ENCODE data around the gene INTS4.
"Not testable (repeated sequence)": the region's sequence is repeated elsewhere in the genome, so short reads cannot be mapped to it uniquely, and the experiment has no call there.

INTS4 gene

DNA sequence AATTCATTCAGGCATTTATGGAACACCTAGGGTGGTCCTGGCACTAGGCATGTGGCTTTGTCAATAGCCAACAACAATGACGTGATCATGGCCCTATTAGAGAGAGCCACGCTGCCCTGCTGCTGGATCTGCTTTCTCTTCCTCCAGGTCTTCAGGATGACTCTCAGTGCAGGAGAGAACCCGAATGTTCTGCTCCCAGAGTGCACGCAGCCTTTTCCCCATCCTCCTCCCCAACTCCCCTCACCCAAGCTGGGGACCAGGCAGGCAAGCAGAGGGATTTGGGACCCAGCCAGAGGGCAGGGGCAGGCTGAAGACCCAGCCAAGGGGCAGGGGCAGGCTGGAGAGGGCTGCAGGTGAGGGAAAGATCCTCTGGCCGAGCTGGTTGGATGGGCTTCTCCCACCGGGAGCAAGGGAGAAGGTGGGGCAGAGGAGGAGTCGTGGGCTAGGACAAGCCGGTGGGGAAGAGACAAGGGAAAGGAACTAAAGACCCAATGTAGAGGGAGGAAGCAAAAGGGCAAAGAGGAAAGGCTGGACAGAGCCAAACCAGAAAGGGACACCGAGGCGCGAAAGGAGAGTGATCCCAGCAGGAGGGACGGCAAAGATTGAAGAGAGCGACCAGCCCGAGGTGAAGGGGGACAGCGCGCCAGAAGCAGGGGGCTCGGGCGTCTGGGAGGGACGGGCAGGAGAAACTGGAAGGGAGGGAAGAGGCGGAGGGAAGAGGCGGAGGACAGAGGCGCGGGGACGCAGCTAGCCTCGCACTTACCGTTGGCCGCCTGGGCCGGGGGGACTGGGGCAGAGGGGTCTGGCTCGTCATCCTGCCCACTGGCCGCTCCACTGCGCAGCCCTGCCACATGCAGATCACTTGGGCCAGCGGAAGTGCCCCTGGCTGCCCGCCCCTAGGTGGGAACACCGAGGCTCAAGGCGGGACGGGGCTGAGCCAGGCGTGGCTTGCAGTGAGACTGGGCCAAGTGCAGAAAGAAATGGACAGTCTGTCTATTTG is 28.2 kb upstream of the INTS4 start, which contains the start of gene KCTD14:
Gene KCTD14 (minus strand): TSS at position 880 of the 1,000 bp plus-strand sequence. CDS start 27 bp downstream, at position 853.
- no peak for DNase-seq (ENCODE audit: low spot score)

DNA sequence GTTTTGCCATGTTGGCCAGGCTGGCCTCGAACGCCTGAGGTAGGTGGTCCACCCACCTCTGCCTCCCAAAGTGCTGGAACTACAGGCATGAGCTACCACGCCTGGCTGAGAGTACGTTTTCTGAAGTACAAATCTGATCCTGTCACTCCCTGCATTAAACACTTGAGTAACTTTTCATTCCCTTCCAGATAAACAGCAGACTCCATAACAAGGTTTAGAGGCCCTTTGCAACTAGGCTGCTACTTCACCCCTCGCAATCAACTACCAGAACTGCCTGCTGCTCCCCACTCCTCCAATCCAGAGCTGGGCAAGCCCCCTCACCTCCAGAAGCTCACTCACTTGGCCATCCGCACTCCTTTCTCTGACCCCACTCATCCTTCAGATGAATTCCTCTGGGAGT is 27.1 kb upstream of the INTS4 start:
- no peak for DNase-seq (ENCODE audit: low spot score)

GRCh38 chr11:78020246-78020645 is 25.8 kb upstream of the INTS4 start:
- no peak for DNase-seq (ENCODE audit: low spot score)

- DNase-seq (ENCODE audit: low spot score), result no peak
These were observed 25.3 kb upstream of the INTS4 start for GRCh38 chr11:78019808-78020207.

- DNase-seq (ENCODE audit: low spot score), result no peak
These were observed 21.4 kb upstream of the INTS4 start for GRCh38 chr11:78015878-78016277.

DNA sequence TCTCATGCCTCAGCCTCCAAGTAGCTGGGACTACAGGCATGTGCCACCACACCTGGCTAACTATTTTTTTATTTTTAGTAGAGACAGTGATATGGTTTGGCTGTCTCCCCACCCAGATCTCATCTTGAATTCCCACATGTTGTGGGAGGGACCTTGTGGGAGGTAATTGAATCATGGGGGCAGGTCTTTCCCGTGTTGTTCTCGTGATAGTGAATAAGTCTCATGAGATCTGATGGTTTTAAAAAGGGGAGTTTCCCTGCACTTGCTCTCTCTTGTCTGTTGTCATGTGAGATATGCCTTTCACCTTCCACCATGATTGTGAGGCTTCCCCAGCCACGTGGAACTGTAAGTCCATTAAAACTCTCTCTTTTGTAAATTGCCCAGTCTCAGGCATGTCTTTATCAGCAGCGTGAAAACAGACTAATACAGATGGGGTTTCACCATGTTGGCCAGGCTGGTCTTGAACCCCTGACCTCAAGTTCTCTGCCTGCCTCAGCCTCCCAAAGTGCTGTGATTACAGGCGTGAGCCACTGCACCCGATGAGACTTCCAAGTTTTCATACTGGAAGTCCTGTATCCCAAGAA is 20.6 kb upstream of the INTS4 start:
- not testable (repeated sequence) for DNase-seq (ENCODE audit: low spot score)

- no peak for DNase-seq (ENCODE audit: low spot score)
These were observed 16.8 kb upstream of the INTS4 start for GRCh38 chr11:78011301-78011700.

DNA sequence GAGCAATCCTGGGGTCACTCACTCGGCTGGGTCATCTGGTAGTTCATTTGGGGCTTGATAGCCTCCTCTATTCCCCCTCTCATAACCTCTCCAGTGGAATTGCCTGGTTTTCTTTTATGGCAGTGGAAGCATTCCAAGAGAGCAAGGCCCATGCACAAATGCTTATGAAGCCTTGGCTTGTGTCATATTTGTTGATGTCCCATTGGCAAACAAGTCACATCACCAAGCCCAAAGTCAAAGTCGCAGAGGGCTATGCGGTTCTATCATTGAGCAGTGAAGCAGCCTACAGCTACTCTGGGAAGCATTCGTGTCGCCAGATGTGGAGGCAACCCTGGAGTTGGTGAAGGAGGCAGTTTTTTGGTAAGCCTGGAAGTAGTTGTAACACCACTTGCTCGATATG is 16.3 kb upstream of the INTS4 start:
- no peak for DNase-seq (ENCODE audit: low spot score)

DNA sequence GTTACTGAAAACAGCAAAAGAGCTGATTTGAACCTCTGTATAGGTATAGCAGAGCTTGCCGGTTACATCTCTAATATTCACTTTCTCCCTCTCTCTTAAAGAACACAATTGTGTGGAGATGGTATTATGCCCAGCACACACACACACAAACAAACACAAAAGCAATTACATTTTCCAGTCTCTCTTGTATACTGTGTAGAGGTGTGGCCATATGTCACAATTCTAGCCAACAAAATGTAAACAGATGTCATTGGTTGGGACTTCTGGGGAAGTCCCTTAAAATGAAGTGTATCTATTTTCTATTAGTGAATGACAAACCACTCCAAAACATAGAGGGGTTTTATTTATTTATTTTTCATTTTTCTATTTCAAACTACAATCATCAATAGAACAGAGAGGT is 15.8 kb upstream of the INTS4 start:
- no peak for DNase-seq (ENCODE audit: low spot score)

- no peak for DNase-seq (ENCODE audit: low spot score)
These were observed 14.6 kb upstream of the INTS4 start for GRCh38 chr11:78009062-78009461.

- DNase-seq (ENCODE audit: low spot score), result peak; percentile 66
These were observed 5.7 kb upstream of the INTS4 start for GRCh38 chr11:78000193-78000592.

DNA sequence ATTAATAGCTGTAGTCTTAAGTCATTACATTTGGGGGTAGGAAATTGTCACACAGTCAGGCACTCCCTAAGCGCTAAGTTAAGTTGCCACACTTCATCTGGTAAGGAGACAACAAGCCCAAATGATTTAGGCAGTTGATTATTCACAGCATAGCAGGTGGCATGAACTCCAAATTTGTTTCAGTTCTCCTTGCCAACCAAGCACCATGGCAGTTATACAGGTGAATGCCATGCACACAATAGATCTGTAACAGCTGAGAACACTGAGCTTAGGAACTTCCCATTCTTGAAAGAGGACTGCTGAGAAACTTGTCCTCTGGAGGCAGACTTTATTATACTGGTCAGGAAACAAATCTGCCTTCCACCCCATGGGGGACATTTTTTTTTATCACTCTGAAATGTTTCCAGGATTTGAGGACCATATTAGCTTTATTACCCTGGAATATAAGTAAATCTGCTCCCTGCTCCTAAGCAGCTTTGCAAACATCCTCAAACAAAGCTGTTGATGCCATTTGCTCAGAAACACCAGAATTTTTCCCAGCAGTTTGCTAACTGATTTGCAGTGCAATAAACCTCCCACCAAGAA is 5.1 kb upstream of the INTS4 start:
- DNase-seq (ENCODE audit: low spot score), result no peak

GRCh38 chr11:77993902-77994301 is 566 bp downstream of the INTS4 start:
- no peak for DNase-seq (ENCODE audit: low spot score)

DNA sequence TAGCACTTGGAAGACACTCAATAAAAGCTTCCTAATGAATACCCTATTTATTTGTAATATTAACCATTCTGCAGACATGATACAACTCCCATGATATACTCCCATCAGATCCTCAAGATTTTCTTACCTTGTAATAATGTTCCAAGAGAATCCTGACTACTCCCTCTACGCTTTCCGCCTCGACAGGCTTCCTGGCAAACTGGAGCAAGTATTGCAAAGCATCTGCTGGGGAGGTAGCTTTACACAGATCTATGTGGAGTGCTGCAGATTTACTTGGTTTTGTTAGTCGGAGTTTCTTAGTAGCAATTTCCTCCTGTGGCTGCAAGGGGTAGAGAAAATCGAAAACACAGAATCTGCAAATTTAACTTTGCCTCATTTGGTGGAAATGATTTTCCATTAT is 3.5 kb downstream of the INTS4 start:
- no peak for DNase-seq (ENCODE audit: low spot score)

DNA sequence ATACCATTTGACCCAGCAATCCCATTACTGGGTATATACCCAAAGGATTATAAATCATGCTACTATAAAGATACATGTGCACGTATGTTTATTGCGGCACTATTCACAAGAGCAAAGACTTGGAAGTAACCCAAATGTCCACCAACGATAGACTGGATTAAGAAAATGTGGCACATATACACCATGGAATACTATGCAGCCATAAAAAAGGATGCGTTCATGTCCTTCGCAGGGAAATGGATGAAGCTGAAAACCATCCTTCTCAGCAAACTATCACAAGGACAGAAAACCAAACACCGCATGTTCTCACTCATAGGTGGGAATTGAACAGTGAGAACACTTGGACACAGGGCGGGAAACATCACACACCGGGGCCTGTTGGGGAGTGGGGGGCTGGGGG is 8.0 kb downstream of the INTS4 start:
- DNase-seq (ENCODE audit: low spot score), result not testable (repeated sequence)

DNA sequence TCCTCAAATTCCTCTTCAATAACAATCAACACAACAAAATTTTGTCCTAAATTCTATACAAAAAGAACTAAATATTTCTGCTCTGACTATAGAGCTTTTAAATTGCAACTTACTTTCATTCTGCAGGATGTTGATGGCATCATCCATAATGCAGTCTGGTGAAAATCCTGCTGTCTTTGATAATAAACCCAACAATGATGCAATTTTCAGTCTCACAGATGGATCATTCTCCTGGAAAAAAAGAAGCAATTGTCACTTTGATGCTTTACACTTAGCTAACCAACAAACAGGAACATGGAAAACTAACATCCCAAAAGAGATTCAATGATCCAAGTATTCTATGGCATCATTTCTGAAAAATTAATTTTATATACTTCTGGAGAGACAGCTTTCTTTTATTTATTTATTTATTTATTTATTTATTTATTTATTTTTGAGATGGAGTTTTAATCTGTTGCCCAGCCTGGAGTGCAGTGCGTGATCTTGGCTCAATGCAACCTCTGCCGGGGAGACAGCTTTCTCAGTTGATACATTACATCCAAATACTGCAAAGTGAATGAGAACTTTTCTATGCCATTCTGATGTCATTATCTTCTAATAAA is 13.0 kb downstream of the INTS4 start:
- no peak for DNase-seq (ENCODE audit: low spot score)

DNA sequence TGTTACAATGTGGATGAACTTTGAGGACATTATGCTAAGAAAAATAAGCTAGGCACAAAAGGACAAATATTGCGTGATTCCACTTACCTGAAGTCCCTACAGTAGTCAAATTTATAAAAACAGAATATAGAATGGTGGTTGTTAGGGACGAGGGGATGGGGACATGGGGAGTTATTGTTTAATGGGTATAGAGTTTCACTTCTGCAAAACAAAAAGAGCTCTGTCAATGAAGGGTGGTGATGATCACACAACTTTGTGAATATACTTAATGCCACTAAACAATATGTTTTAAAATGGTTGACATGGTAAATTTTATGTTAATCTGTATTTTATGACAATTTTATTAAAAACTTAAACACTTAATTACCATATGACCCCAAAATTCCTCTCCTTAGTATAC is 26.1 kb downstream of the INTS4 start:
- no peak for DNase-seq (ENCODE audit: low spot score)

GRCh38 chr11:77967753-77968152 is 26.7 kb downstream of the INTS4 start:
- DNase-seq (ENCODE audit: low spot score), result no peak

- no peak for DNase-seq (ENCODE audit: low spot score)
These were observed 27.3 kb downstream of the INTS4 start for GRCh38 chr11:77967121-77967520.

- peak; percentile 28 for DNase-seq (ENCODE audit: low spot score)
These were observed 28.1 kb downstream of the INTS4 start for GRCh38 chr11:77966338-77966737.

DNA sequence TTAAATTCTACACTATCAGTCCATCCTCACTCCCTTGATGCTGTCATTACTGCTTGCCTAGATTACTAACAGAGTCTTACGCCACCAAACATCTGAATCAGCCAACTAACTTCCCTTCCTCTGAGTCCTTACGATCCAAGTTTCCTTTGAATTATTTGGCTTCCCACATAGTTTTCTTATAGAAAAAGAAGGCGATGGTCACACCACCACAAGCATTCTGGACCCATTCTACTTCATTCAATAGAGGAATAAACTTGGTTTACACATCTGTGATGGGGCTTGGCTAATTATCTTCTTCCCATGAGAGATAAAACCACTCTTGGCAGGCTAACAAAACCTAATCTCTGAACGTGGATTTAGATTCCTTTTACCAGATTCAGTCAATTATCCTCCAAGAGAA is 35.0 kb downstream of the INTS4 start:
- DNase-seq (ENCODE audit: low spot score), result no peak

GRCh38 chr11:77958583-77959177 is 35.8 kb downstream of the INTS4 start:
- not testable (repeated sequence) for DNase-seq (ENCODE audit: low spot score)

All from COLO829 (cell line).